Epithelial cell of proximal tubule (primary cell): ENCODE results near the gene CIRBP. TPM values are rescaled to one million over a fixed set of nuclear protein-coding genes. Genes with fewer than 3 reads are reported as not detected.
"Not testable (repeated sequence)": the region's sequence is repeated elsewhere in the genome, so short reads cannot be mapped to it uniquely, and the experiment has no call there.

Experiments used
- DNase-seq: peaks from one replicate; pipeline ENCODE4 v3.0.0-alpha.2; 2011; ENCODE audit warnings: low read depth
- H3K4me3 ChIP-seq: 2 replicates; pipeline ENCODE4 v1.5.1; 2011; ENCODE audit warnings: low read depth, mild to moderate bottlenecking, low read length
- CTCF ChIP-seq: conservative IDR thresholded peaks from 2 replicates; pipeline ENCODE4 v1.5.1; 2012; ENCODE audit warnings: low read depth, mild to moderate bottlenecking, low read length
- total RNA-seq: library from RNA; depleted of rRNA; stranded (reverse); fragments of >200 nt; gene quantifications from 2 replicates; pipeline ENCODE4 v1.2.3, GENCODE V29; 2015

CIRBP gene
- total RNA-seq, 1 donor from 2014 or later: 317 TPM

- peak overlapping the region; percentile 23 for H3K4me3 ChIP-seq
- peak; percentile 61 for TF ChIP-seq CTCF
- DNase-seq: no peak
Observed at GRCh38 chr19:1315470-1316166, 46.5 kb downstream of the CIRBP start.

- no peak overlapping the region for H3K4me3 ChIP-seq
- TF ChIP-seq CTCF: no peak
- DNase-seq: no peak
Observed at GRCh38 chr19:1316466-1316865, 47.3 kb downstream of the CIRBP start.

- no peak for DNase-seq
- H3K4me3 ChIP-seq: no peak overlapping the region
- TF ChIP-seq CTCF: no peak
Observed at GRCh38 chr19:1317274-1318003, 48.3 kb downstream of the CIRBP start.

- no peak overlapping the region for H3K4me3 ChIP-seq
- no peak for DNase-seq
- no peak for TF ChIP-seq CTCF
Observed at GRCh38 chr19:1318678-1319471, 49.7 kb downstream of the CIRBP start.

GRCh38 chr19:1320282-1320650, 51.1 kb downstream of the CIRBP start:
- not testable (repeated sequence) for DNase-seq

GRCh38 chr19:1321539-1321938, 52.4 kb downstream of the CIRBP start:
- no peak for TF ChIP-seq CTCF
- no peak for DNase-seq
- H3K4me3 ChIP-seq: no peak overlapping the region

More at GRCh38 chr19:1320282-1320650, 51.1 kb downstream of the CIRBP start:
- H3K4me3 ChIP-seq: not testable (repeated sequence)
